Activated B cell treated with CpG ODN at 0.5 μM for 24 hours (primary cell): ENCODE measurements around the gene HENMT1. TPM values are rescaled to one million over a fixed set of nuclear protein-coding genes. Genes with fewer than 3 reads are reported as not detected.
"Not testable (repeated sequence)": the region's sequence is repeated elsewhere in the genome, so short reads cannot be mapped to it uniquely, and the experiment has no call there.

Source experiments
- ATAC-seq: fragments of 200-7000 bp; cut with Tn5 transposase; one replicate; pipeline ENCODE4 v1.10.0; 2021; ENCODE audit warnings: low read depth, mild to moderate bottlenecking, moderate library complexity
- CTCF ChIA-PET: fragments of 350-600 bp; sonication (Branson Sonifier 250); formaldehyde crosslinking; loops from one replicate; lab custom pipeline; 2021; ENCODE audit warnings: antibody characterized with exemption; lab: Charles Lee
- POLR2A ChIA-PET: fragments of 350-600 bp; sonication (Branson Sonifier 250); formaldehyde crosslinking; loops from one replicate; lab custom pipeline; 2021; ENCODE audit warnings: antibody characterized with exemption; lab: Charles Lee
- DNase-seq: peaks from one replicate; pipeline ENCODE4 v3.0.0; 2022
- H3K27ac Mint-ChIP-seq: one replicate; pipeline ENCODE4 v1.8.0; 2020; ENCODE audit warnings: mixed read lengths
- H3K27me3 Mint-ChIP-seq: one replicate; pipeline ENCODE4 v1.8.0; 2021; ENCODE audit warnings: mixed read lengths
- H3K36me3 Mint-ChIP-seq: one replicate; pipeline ENCODE4 v1.8.0; 2021; ENCODE audit warnings: low read depth, mixed read lengths
- H3K4me1 Mint-ChIP-seq: one replicate; pipeline ENCODE4 v1.8.0; 2021; ENCODE audit warnings: mixed read lengths
- H3K4me3 Mint-ChIP-seq: one replicate; pipeline ENCODE4 v1.8.0; 2020; ENCODE audit warnings: mild to moderate bottlenecking, mixed read lengths
- H3K9me3 Mint-ChIP-seq: one replicate; pipeline ENCODE4 v1.8.0; 2020; ENCODE audit warnings: mixed read lengths
- CTCF ChIP-seq: fragments of 200-600 bp; IDR thresholded peaks from one replicate; pipeline ENCODE4 v1.8.0; 2022; ENCODE audit warnings: antibody characterized with exemption, mild to moderate bottlenecking
- intact Hi-C: fragments of 100-400 bp; cut with micrococcal nuclease; formaldehyde crosslinking; loops from one replicate; pipeline ENCODE4 v1.15.1; 2024
- total RNA-seq: library from RNA; stranded (reverse); gene quantifications from 2 replicates; pipeline ENCODE4 v1.2.3, GENCODE V29; 2022

The HENMT1 gene
- total RNA-seq, 1 donor from 2014 or later: 6.1 TPM

DNA sequence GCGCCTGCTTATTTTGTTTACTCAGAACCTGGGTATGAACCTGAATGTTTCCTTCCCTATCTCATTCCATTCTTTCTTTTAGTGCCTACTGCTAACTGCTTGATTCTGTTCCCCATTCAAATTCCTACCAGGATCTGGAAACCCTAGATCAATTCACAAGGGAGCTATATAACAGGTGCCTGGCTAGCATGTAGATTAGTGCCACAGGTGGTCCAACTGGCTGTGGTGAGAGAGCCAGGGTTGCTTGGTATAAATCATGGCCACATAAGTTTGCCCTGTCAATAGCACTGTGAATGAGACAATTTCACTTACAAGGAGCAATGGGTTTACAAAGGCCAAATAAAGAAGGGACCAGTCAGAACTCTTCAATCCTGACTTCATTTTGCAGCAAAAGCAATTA is 24.6 kb upstream of the HENMT1 start:
- Mint-ChIP-seq H3K27ac (no peak overlapping the region), H3K27me3 (peaks cover 9% of the 10 kb centered on the region), H3K4me3 (no peak overlapping the region), H3K9me3 (no peaks in the 10 kb centered on the region), H3K4me1 (peaks cover 2% of the 10 kb centered on the region), H3K36me3 (no peaks in the 10 kb centered on the region)
- no peak for DNase-seq
- CTCF ChIA-PET: no interaction called here
- POLR2A ChIA-PET: no interaction called here
- TF ChIP-seq CTCF: no peak
- intact Hi-C loops: no loop called here
- ATAC-seq: no peak

GRCh38 chr1:108681701-108682100 is 20.8 kb upstream of the HENMT1 start:
- H3K9me3 Mint-ChIP-seq, DNase-seq, H3K4me3 Mint-ChIP-seq, CTCF ChIA-PET, ATAC-seq, H3K27ac Mint-ChIP-seq, POLR2A ChIA-PET, H3K27me3 Mint-ChIP-seq, intact Hi-C loops, H3K4me1 Mint-ChIP-seq, H3K36me3 Mint-ChIP-seq: not testable (repeated sequence)

GRCh38 chr1:108679586-108680213 is 18.8 kb upstream of the HENMT1 start:
- no peaks in the 10 kb centered on the region for H3K9me3 Mint-ChIP-seq
- no peaks in the 10 kb centered on the region for H3K4me1 Mint-ChIP-seq
- H3K27me3 Mint-ChIP-seq: peaks cover 9% of the 10 kb centered on the region
- DNase-seq (no peak), ATAC-seq (no peak)
- H3K27ac Mint-ChIP-seq: no peak overlapping the region
- no peak for TF ChIP-seq CTCF
- intact Hi-C loops: no loop called here
- ChIA-PET POLR2A (no interaction called here), CTCF (no interaction called here)
- H3K4me3 Mint-ChIP-seq: no peak overlapping the region
- no peaks in the 10 kb centered on the region for H3K36me3 Mint-ChIP-seq

DNA sequence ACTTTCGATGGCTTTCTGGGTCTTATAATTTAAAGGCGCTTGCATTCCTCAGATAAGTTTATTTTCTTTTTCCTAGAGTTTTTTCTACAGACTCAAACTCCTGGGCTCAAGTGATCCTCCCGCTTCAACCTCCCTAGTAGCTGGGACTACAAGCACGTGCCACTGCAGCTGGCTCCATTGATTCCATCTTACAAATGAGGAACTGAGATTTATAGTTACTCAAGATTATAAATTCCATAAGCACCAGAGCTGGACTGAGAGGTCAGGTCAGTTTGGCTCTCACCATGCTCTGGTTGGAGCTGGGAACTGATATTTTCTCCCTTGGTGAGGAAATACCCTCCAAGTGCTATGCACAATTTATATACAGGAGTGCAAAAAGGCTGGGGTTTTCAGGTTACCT is 17.8 kb upstream of the HENMT1 start:
- Mint-ChIP-seq H3K9me3 (no peaks in the 10 kb centered on the region), H3K27me3 (peaks cover 9% of the 10 kb centered on the region), H3K4me1 (no peaks in the 10 kb centered on the region), H3K4me3 (no peak overlapping the region), H3K27ac (no peak overlapping the region), H3K36me3 (no peaks in the 10 kb centered on the region)
- no peak for DNase-seq
- no peak for ATAC-seq
- no peak for TF ChIP-seq CTCF
- CTCF ChIA-PET: no interaction called here
- intact Hi-C loops: no loop called here
- POLR2A ChIA-PET: no interaction called here

GRCh38 chr1:108671143-108671542 is 10.2 kb upstream of the HENMT1 start:
- H3K9me3 Mint-ChIP-seq: no peaks in the 10 kb centered on the region
- no peak overlapping the region for H3K4me3 Mint-ChIP-seq
- no peak overlapping the region for H3K27ac Mint-ChIP-seq
- DNase-seq: no peak
- TF ChIP-seq CTCF: no peak
- ChIA-PET POLR2A (no interaction called here), CTCF (no interaction called here)
- intact Hi-C loops: no loop called here
- peaks cover 12% of the 10 kb centered on the region for H3K27me3 Mint-ChIP-seq
- H3K4me1 Mint-ChIP-seq: no peaks in the 10 kb centered on the region
- no peaks in the 10 kb centered on the region for H3K36me3 Mint-ChIP-seq
- no peak for ATAC-seq
